Head of caudate nucleus (tissue), 42 donors: ENCODE results near the gene RPS6KB2.
"Not testable (repeated sequence)": the region's sequence is repeated elsewhere in the genome, so short reads cannot be mapped to it uniquely, and the experiment has no call there.

Source experiments
- DNase-seq, 42 donors: peaks; one replicate each; pipeline versions ENCODE4 v3.0.0 to v3.0.0-alpha.2; 2020 to 2021; ENCODE audit warnings: mixed read lengths in 7 of 42
- intact Hi-C: fragments of 100-400 bp; cut with DNase I; formaldehyde crosslinking; loops from one replicate; pipeline ENCODE4 v1.15.0; 2022

RPS6KB2 gene

GRCh38 chr11:67453816-67454732 lies 25.8 kb downstream of the RPS6KB2 start:
- intact Hi-C loops = no loop called here
- DNase-seq = no peak

GRCh38 chr11:67455054-67455453 lies 26.8 kb downstream of the RPS6KB2 start, which contains the start of gene CABP4:
Gene CABP4, plus strand, starts transcription at chr11:67455354. Its CDS starts 70 bp downstream, at chr11:67455424.
- DNase-seq = no peak
- intact Hi-C loops = no loop called here

GRCh38 chr11:67456068-67456705 lies 27.9 kb downstream of the RPS6KB2 start:
- DNase-seq = no peak

GRCh38 chr11:67457453-67457852 lies 29.2 kb downstream of the RPS6KB2 start:
- no peak for DNase-seq
- intact Hi-C loops = no loop called here

More at GRCh38 chr11:67456068-67456705, 27.9 kb downstream of the RPS6KB2 start:
- intact Hi-C loops = no loop called here

- DNase-seq = no peak
- intact Hi-C loops = no loop called here
Measured at GRCh38 chr11:67458266-67458665, 30.0 kb downstream of the RPS6KB2 start.

- intact Hi-C loops = no loop called here
- DNase-seq = no peak
Measured at GRCh38 chr11:67463186-67463585, 34.9 kb downstream of the RPS6KB2 start.

GRCh38 chr11:67463680-67464410 lies 35.6 kb downstream of the RPS6KB2 start:
- intact Hi-C loops = no loop called here

GRCh38 chr11:67464411-67465188 lies 36.3 kb downstream of the RPS6KB2 start:
- intact Hi-C loops = loop anchor here (5.0 kb wide), 1 partner anchor 62 kb away; the partner anchor contains the start of genes PPP1CA and TBC1D10C
- DNase-seq = peak; percentile 58 to 92 (median 83)

More at GRCh38 chr11:67463680-67464410, 35.6 kb downstream of the RPS6KB2 start:
- DNase-seq = peak in 19 of 42 donors; percentile 24 to 81 (median 58)

- DNase-seq = no peak
- intact Hi-C loops = loop anchor here (5.0 kb wide), 1 partner anchor 63 kb away; the partner anchor contains the start of genes PPP1CA and TBC1D10C
Measured at GRCh38 chr11:67465189-67465510, 36.9 kb downstream of the RPS6KB2 start.

- intact Hi-C loops = loop anchor here (5.0 kb wide), 1 partner anchor 63 kb away; the partner anchor contains the start of genes PPP1CA and TBC1D10C
- not testable (repeated sequence) for DNase-seq
Measured at GRCh38 chr11:67465530-67465929, 37.2 kb downstream of the RPS6KB2 start.

- intact Hi-C loops = loop anchor here (5.0 kb wide), 1 partner anchor 64 kb away; the partner anchor contains the start of genes PPP1CA and TBC1D10C
- DNase-seq = peak in 5 of 42 donors; percentile 17 to 61 (median 45)
Measured at GRCh38 chr11:67466367-67466766, 38.1 kb downstream of the RPS6KB2 start.

- no peak for DNase-seq
- intact Hi-C loops = loop anchor here (5.0 kb wide), 1 partner anchor 65 kb away; the partner anchor contains the start of genes PPP1CA and TBC1D10C
Measured at GRCh38 chr11:67466962-67467771, 38.9 kb downstream of the RPS6KB2 start.

- intact Hi-C loops = loop anchor here (2.0 to 5.0 kb wide), 2 partner anchors 15 to 66 kb away; partner anchors contain the start of genes AIP, PPP1CA and TBC1D10C
- DNase-seq = peak in 39 of 42 donors; percentile 36 to 89 (median 65)
Measured at GRCh38 chr11:67468056-67468455, 39.8 kb downstream of the RPS6KB2 start.

- intact Hi-C loops = loop anchor here (2.0 to 5.0 kb wide), 2 partner anchors 14 to 66 kb away; partner anchors contain the start of genes AIP, PPP1CA and TBC1D10C
- DNase-seq = peak in 2 of 42 donors; percentile 26 to 47
Measured at GRCh38 chr11:67468456-67468758, 40.1 kb downstream of the RPS6KB2 start.

GRCh38 chr11:67468759-67469507 lies 40.6 kb downstream of the RPS6KB2 start, which contains the start of gene TMEM134:
Gene TMEM134, minus strand, starts transcription at chr11:67469251. Its CDS starts 59 bp downstream, at chr11:67469192.
- intact Hi-C loops = loop anchor here (2.0 to 5.0 kb wide), 2 partner anchors 14 to 67 kb away; partner anchors contain the start of genes AIP, PPP1CA and TBC1D10C
- peak; percentile 85 to 99 (median 96) for DNase-seq

- intact Hi-C loops = loop anchor here (2.0 to 5.0 kb wide), 2 partner anchors 13 to 67 kb away; partner anchors contain the start of genes AIP, PPP1CA and TBC1D10C
- DNase-seq = no peak
Measured at GRCh38 chr11:67469508-67469811, 41.2 kb downstream of the RPS6KB2 start.
